NCI-H2171 (cell line): ENCODE data around the gene FAM222A.

ENCODE experiments used
- DNase-seq: peaks from one replicate; lab custom pipeline; 2025; lab: John Stamatoyannopoulos, UW

The FAM222A gene

DNA sequence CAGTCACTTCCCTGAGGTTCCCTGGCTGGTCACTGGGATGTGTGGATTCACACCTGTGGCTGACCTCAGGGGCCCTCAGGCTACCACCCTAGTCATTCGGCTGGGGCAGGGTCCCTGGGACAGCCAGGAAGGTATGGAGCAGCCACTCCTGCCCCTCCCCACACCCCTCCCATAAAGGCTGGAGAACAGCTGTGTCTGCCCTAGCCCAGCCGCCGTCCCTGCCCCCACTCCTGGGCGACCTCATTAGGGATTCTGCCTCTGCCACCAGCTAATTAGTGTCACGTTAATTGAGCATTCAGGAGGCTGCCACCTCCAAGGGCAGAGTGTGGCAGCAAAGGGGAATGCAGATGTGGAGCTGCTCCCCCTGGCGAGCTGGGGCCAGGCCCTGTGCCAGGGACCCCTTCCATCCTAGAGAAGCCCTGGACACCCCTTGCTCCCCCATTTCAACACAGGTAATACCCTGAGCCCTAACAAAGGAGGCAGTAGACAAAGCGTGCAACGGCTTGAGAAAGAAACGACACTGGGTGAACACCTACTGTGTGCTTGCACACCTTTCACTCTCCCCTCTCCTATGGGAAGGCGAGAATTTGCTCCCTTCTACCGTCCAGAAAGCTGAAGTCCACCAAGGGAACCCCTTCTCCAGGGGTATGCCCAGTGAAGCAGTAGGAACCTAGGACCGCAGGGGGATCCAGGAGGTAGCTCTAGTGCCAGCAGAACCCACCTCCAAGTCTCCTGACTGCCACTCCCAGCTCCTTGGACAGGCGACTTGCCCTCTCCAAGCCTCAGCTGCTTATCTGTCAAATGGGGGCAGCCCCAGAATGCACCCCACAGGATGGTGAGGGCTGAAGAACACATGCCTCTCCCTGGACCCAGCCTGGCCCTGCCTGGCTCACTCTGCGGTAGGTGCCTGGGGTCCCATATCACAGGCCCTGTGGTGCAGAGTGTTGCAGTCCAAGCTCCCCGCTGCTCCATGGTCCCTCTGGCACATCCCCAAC, 45.1 kb downstream of the FAM222A start:
- no peak for DNase-seq

- DNase-seq = no peak
Measured at GRCh38 chr12:109759595-109759994, 46.0 kb downstream of the FAM222A start.

- peak; percentile 55 for DNase-seq
Measured at GRCh38 chr12:109760031-109760929, 46.7 kb downstream of the FAM222A start.

DNA sequence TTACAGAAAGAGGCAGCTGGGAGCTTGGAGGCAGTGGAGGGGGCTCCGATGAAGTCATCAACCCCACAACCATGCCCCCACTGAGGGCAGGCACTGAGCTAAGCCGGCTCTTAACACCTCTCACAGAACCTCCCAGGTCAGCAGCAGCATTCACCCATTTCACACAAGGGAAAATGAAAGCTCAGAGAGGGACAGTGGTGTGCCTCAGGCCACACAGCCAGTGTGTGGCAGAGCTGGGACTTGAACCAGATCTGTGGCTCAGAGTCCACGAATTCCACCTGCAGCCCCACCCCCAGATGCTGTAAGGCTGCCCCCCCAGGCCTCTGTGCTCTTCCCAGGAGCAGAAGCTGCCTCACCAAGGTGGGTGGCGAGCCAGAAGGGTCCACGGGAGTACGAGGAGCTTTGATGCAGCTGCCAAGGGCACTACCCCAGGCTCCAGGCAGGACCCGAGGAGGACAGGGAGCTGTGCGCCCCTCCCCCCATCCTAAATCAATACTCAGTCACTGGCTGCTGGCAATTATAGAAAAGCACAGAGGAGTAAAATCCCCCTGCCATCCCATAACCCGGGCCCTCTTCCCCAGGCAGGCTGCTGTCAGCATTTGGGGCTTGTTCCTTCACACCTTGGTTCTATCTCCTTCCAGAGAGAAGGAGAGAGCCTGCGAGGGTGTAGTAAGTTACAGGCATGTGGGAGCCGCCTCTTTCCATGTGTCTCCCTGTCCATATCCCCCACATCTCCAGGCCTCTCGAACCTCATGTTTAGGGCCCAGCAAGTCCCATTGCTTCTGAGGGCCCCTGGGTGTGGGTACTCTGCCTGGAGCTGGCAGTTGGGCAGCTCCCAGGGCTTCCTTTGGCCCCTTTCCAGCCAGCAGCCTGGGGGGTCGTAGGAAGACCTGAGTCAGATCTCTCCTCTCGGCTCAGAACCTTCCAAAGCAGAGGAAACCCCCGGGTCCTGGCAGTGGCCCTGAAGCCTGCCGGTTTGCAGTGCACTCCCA, 47.6 kb downstream of the FAM222A start:
- no peak for DNase-seq

- DNase-seq = no peak
Measured at GRCh38 chr12:109762071-109762672, 48.5 kb downstream of the FAM222A start.

GRCh38 chr12:109762673-109763191, 49.1 kb downstream of the FAM222A start:
- DNase-seq = no peak

GRCh38 chr12:109763201-109763841, 49.7 kb downstream of the FAM222A start:
- no peak for DNase-seq

- no peak for DNase-seq
Measured at GRCh38 chr12:109764123-109764522, 50.5 kb downstream of the FAM222A start.

- DNase-seq = no peak
Measured at GRCh38 chr12:109764776-109765445, 51.3 kb downstream of the FAM222A start.

DNA sequence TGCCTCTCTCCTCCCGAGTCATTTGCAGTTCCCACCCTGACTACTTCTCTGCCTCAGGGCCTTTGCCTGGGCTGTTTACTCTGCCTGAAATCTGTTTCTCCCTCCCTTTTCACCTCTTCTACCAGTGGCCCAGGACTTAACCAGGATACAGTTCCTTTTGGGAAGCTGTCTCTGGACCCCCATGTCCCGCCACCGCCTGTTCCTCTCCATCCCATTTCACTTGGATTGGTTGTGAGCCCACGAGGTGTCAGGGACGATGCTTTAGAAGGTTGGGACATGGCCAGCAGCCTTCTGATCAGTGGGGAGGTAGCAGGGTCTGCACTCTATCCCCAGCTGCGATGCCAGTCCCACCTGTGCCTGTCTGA, 51.8 kb downstream of the FAM222A start:
- no peak for DNase-seq

GRCh38 chr12:109766251-109766778, 52.7 kb downstream of the FAM222A start:
- no peak for DNase-seq

DNA sequence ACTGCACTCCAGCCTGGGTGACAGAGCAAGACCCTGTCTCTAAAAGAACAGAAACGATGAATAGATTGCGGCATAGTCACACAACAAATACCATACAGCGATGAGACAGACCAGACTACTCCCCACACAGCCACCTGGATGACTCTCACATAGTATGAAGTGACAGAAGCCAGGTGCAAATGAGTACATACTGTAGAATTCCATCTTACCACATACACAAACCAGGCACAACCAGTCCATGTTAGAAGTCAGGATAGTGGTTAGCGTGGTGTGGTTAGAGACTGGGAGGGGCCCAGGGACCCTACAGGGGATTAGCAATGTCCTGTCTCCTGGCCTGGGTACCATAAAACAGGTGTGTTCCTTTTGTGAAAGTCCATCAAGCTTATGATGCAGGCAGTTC, 53.8 kb downstream of the FAM222A start:
- no peak for DNase-seq

GRCh38 chr12:109767991-109768900, 54.6 kb downstream of the FAM222A start:
- DNase-seq = no peak

DNA sequence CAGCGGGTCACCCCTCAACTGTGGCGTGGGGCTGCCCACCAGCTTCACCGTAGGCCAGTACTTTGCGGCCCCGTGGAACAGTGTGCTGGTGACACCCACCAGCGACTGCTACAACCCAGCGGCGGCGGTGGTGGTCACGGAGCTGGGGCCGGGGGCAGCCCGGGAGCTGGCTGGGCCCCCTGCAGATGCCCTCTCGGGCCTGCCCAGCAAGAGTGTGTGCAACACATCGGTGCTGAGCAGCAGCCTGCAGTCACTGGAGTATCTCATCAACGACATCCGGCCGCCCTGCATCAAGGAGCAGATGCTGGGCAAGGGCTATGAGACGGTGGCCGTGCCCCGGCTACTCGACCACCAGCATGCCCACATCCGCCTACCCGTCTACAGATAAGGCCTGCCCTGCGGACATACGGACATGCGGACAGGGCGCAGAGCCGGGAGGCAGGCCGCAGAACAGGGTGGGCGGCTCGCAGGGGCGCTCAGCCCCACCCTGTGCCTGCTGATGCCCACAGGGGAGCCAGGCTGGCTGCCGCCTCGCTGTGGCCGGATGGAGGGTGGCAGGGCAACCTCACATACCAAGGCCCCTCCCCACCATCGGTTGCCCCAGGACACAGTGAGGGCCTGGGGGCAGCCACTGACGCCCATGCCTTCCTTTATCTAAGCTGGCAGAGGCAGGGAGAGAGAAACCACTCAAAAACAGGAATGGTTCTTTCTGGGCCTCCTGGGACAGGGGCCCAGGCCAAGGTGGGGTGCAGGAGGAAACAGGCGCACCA, 55.5 kb downstream of the FAM222A start:
- DNase-seq = no peak

DNA sequence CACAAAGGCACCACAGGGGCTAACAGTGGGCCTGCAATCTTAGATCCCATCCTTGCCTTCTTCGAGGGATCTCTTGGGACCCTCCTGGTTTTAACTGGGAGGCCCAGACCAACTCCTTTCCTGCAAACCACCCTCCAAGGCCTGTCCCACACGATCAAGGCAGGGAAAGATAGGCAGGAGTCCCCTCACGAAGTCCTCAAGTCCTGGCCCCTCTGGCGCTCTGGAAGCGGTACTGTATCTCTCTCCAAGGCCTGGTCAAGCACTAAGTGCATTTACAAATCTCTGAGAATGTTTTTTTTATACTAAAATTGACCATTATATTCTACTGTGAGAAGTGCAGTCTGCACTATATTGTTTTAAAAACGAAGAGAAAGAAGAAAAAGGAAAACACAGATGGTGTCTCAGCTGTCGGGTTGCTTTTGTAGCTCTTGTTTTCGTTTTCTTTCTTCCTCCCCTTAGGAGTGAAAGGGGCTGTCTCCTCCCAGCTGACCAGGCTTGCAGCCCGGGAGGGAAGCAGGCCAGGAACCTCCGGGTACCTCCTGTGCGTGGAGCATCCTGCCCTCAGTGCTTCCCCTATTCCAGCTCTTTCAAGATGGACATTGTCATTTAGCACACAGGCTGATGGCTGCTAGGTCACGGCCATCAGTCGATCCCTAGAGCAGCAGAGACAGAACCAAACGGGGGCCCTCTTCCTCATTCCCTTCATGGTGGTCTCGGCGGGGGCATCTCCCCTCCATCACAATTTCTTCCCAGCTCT, 56.7 kb downstream of the FAM222A start:
- no peak for DNase-seq

GRCh38 chr12:109770861-109771670, 57.4 kb downstream of the FAM222A start:
- DNase-seq = no peak
